Measurements from ENCODE around the gene CNKSR2. TPM values are rescaled to one million over a fixed set of nuclear protein-coding genes. Genes with fewer than 3 reads are reported as not detected.

CNKSR2 gene
- total RNA-seq, 1 experiment from 2014 or later = not detected

DNA sequence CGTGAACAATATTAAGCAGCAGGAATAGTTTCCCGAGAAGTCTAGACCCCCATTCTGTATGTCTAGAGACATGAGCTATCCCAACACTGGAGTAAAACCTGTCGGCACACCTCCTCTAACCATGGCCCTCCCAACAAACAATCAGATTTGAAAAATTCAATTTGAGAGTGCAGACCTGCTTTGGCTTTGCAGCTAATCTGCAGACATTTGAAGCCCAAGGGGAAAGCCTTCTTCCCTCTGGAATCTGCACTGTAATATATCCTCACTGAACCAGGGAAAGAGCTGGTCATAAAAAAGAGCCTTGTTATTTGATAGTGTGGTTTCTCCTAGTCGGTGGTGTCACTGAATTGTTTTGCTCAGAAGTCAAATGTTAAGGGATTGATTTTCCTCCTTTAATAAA, 328.5 kb downstream of the CNKSR2 start:
- ChIA-PET RAD21 (ENCODE audit: low non-redundant PET in 1 of 2, low total read pairs in 2 of 2, uncharacterized antibody in 2 of 2, unreplicated experiment in 2 of 2) (no interaction called here), CTCF (no interaction called here), POLR2A (no interaction called here)
- H3K4me3 ChIP-seq (replicated peaks in 1 of 2; ENCODE audit: low read depth in 1 of 2, low read length in 2 of 2) = no peak overlapping the region
- TF ChIP-seq ZNF274 (IDR thresholded peaks at IDR 0.05; ENCODE audit: low read depth, low read length) (no peak), CBX3 (IDR thresholded peaks at IDR 0.05; ENCODE audit: low read depth) (no peak), YY1 (IDR thresholded peaks at IDR 0.05; ENCODE audit: extremely low read depth, insufficient replicate concordance, low read depth, low read length) (no peak), EGR1 (IDR thresholded peaks at IDR 0.05; ENCODE audit: low read depth) (no peak), EZH2 (IDR thresholded peaks at IDR 0.05) (no peak), ELF1 (IDR thresholded peaks at IDR 0.05; ENCODE audit: borderline replicate concordance, low read depth) (no peak), SIN3A (IDR thresholded peaks at IDR 0.05; ENCODE audit: low read depth) (no peak), EZH2phosphoT487 (IDR thresholded peaks at IDR 0.05; ENCODE audit: borderline replicate concordance) (no peak), TCF7L2 (IDR thresholded peaks at IDR 0.05; ENCODE audit: borderline replicate concordance, extremely low read depth, insufficient read depth, insufficient read length) (no peak), FOSL1 (IDR thresholded peaks at IDR 0.05; ENCODE audit: low read depth) (no peak)
- TF ChIP-seq, protein P1, sequence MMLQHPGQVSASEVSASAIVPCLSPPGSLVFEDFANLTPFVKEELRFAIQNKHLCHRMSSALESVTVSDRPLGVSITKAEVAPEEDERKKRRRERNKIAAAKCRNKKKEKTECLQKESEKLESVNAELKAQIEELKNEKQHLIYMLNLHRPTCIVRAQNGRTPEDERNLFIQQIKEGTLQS (IDR thresholded peaks at IDR 0.05) = no peak
- H4K20me1 ChIP-seq (ENCODE audit: insufficient read depth) = no peaks in the 10 kb centered on the region
- no peaks in the 10 kb centered on the region for H3K4me1 ChIP-seq (ENCODE audit: control insufficient read depth in 1 of 2, insufficient read depth in 2 of 2, low read length in 2 of 2)
- H3K27me3 ChIP-seq (ENCODE audit: insufficient read depth, low read length) = no peaks in the 10 kb centered on the region
- no peaks in the 10 kb centered on the region for H3K9me2 ChIP-seq (ENCODE audit: insufficient read depth)
- no peak overlapping the region for H3K4me2 ChIP-seq (ENCODE audit: low read length)
- no peak overlapping the region for H2AFZ ChIP-seq (ENCODE audit: low read depth, low read length, poor library complexity, severe bottlenecking)
- intact Hi-C loops (cut with micrococcal nuclease) = loop anchor here (1.0 kb wide), 1 partner anchor 39 kb away; no protein-coding TSS in a partner anchor
- no peak for ATAC-seq
- no peak overlapping the region for H3K27ac ChIP-seq (ENCODE audit: low read depth, low read length)
- DNase-seq (ENCODE audit: low read depth, low spot score) = no peak
- H3K9me3 ChIP-seq (ENCODE audit: control insufficient read depth in 1 of 2, insufficient read depth in 1 of 2, low read depth in 1 of 2, low read length in 2 of 2) = no peaks in the 10 kb centered on the region
- no peaks in the 10 kb centered on the region for H3K36me3 ChIP-seq (ENCODE audit: control insufficient read depth in 1 of 2, insufficient read depth in 2 of 2, low read length in 2 of 2)
- no peak overlapping the region for H3K9ac ChIP-seq (ENCODE audit: low read length)
- no TSS peak for BruUV-seq (replicated peaks)
- no peaks in the 10 kb centered on the region for H3K79me2 ChIP-seq (ENCODE audit: insufficient read depth, low read length)

Measured in HCT116 (cell line).